GM23338 (cell line): ENCODE measurements around the gene FAM120A. TPM values are rescaled to one million over a fixed set of nuclear protein-coding genes. Genes with fewer than 3 reads are reported as not detected.

Source experiments
- ATAC-seq: fragments of 200-7000 bp; cut with Tn5 transposase; 3 replicates; pipeline ENCODE4 v1.9.1; 2020
- DNase-seq: peaks from one replicate; pipeline ENCODE4 v3.0.0-alpha.2; 2015; ENCODE audit warnings: low spot score
- H2AFZ ChIP-seq: fragments of 200-600 bp; sonication (generic); 2 replicates; pipeline ENCODE4 v1.8.0; 2016; ENCODE audit warnings: antibody characterized with exemption, mild to moderate bottlenecking, moderate library complexity
- H3F3A ChIP-seq: fragments of 200-600 bp; sonication (generic); replicated peaks from 2 replicates; pipeline ENCODE4 v1.8.0; 2017; ENCODE audit warnings: antibody characterized with exemption, mixed run types, low read depth
- H3K27ac ChIP-seq: fragments of 200-600 bp; sonication (generic); 2 replicates; pipeline ENCODE4 v1.6.1; 2016; ENCODE audit warnings: low read depth
- H3K27me3 ChIP-seq: fragments of 200-600 bp; sonication (generic); 2 replicates; pipeline ENCODE4 v1.8.0; 2016; ENCODE audit warnings: mild to moderate bottlenecking, mixed run types, moderate library complexity; ENCODE audit not compliant: insufficient read depth
- H3K36me3 ChIP-seq: fragments of 200-600 bp; sonication (generic); 2 replicates; pipeline ENCODE4 v1.8.0; 2016; ENCODE audit warnings: mild to moderate bottlenecking; ENCODE audit not compliant: insufficient read depth
- H3K4me1 ChIP-seq: fragments of 200-600 bp; sonication (generic); 2 replicates; pipeline ENCODE4 v1.8.0; 2016; ENCODE audit warnings: mild to moderate bottlenecking, moderate library complexity; ENCODE audit not compliant: insufficient read depth
- H3K4me2 ChIP-seq: fragments of 200-600 bp; sonication (generic); 2 replicates; pipeline ENCODE4 v1.7.1; 2017; ENCODE audit warnings: mixed run types
- H3K4me3 ChIP-seq: fragments of 200-600 bp; sonication (generic); 2 replicates; pipeline ENCODE4 v1.6.1; 2016; ENCODE audit warnings: mixed run types
- H3K79me2 ChIP-seq: fragments of 200-600 bp; sonication (generic); replicated peaks from 2 replicates; pipeline ENCODE4 v1.8.0; 2017; ENCODE audit warnings: mild to moderate bottlenecking; ENCODE audit not compliant: insufficient read depth
- H3K9me2 ChIP-seq: fragments of 200-600 bp; sonication (generic); 2 replicates; pipeline ENCODE4 v1.8.0; 2017; ENCODE audit not compliant: insufficient read depth
- H4K20me1 ChIP-seq: fragments of 200-600 bp; sonication (generic); replicated peaks from 2 replicates; pipeline ENCODE4 v1.8.0; 2017; ENCODE audit warnings: mild to moderate bottlenecking; ENCODE audit not compliant: insufficient read depth
- H3K27ac Mint-ChIP-seq: 2 replicates; pipeline ENCODE4 v1.8.0; 2020; ENCODE audit warnings: inconsistent platforms, mild to moderate bottlenecking, moderate library complexity, mixed read lengths
- H3K27me3 Mint-ChIP-seq: 3 replicates; pipeline ENCODE4 v1.8.0; 2022; ENCODE audit warnings: low read depth, mild to moderate bottlenecking, moderate library complexity, mixed read lengths, inconsistent platforms; ENCODE audit not compliant: insufficient read depth, poor library complexity
- H3K36me3 Mint-ChIP-seq: 3 replicates; pipeline ENCODE4 v1.8.0; 2021; ENCODE audit warnings: low read depth, mild to moderate bottlenecking, inconsistent platforms, moderate library complexity, mixed read lengths
- H3K4me1 Mint-ChIP-seq: 3 replicates; pipeline ENCODE4 v1.8.0; 2020; ENCODE audit warnings: mild to moderate bottlenecking, inconsistent platforms, mixed read lengths
- H3K4me3 Mint-ChIP-seq: 3 replicates; pipeline ENCODE4 v1.8.0; 2021; ENCODE audit warnings: moderate library complexity, mild to moderate bottlenecking, inconsistent platforms, mixed read lengths
- H3K9me3 Mint-ChIP-seq: 3 replicates; pipeline ENCODE4 v1.8.0; 2020; ENCODE audit warnings: moderate library complexity, mild to moderate bottlenecking, inconsistent platforms, mixed read lengths
- CREB1 ChIP-seq: fragments of 250-450 bp; sonication (Bioruptor Pico); IDR thresholded peaks from 2 replicates; pipeline ENCODE4 v1.5.0; 2020; ENCODE audit warnings: low read depth, mild to moderate bottlenecking, moderate library complexity
- CTCF ChIP-seq, 2 experiments: fragments of 200-600 bp in 1 of 2; sonication (generic) in 1 of 2; conservative IDR thresholded peaks; 2 replicates each; pipeline versions ENCODE4 v1.5.1 to v1.6.1; 2016 to 2017; ENCODE audit warnings: antibody characterized with exemption in 2 of 2, low read depth in 2 of 2, mild to moderate bottlenecking in 2 of 2, moderate library complexity in 1 of 2
- ETS1 ChIP-seq: IDR thresholded peaks from 2 replicates; pipeline ENCODE4 v1.6.1; 2016; ENCODE audit warnings: antibody characterized with exemption
- EZH2 ChIP-seq: fragments of 200-600 bp; sonication (generic); IDR thresholded peaks from one replicate; pipeline ENCODE4 v1.8.0; 2017; ENCODE audit warnings: antibody characterized with exemption, mild to moderate bottlenecking, low read depth; ENCODE audit not compliant: unreplicated experiment
- EZH2phosphoT487 ChIP-seq: fragments of 200-600 bp; sonication (generic); IDR thresholded peaks from one replicate; pipeline ENCODE4 v1.8.1; 2018; ENCODE audit warnings: antibody characterized with exemption; ENCODE audit not compliant: unreplicated experiment
- JUNB ChIP-seq: IDR thresholded peaks from one replicate; pipeline ENCODE4 v1.6.1; 2016; ENCODE audit warnings: antibody characterized with exemption; ENCODE audit not compliant: unreplicated experiment
- NANOG ChIP-seq: IDR thresholded peaks from 2 replicates; pipeline ENCODE4 v1.6.1; 2016; ENCODE audit warnings: antibody characterized with exemption, borderline replicate concordance
- POLR2AphosphoS5 ChIP-seq: IDR thresholded peaks from 2 replicates; pipeline ENCODE4 v1.6.1; 2016; ENCODE audit warnings: antibody characterized with exemption, low read depth
- REST ChIP-seq: IDR thresholded peaks from one replicate; pipeline ENCODE4 v1.6.1; 2018; ENCODE audit warnings: antibody characterized with exemption; ENCODE audit not compliant: unreplicated experiment
- STAT1 ChIP-seq: IDR thresholded peaks from one replicate; pipeline ENCODE4 v1.6.1; 2016; ENCODE audit warnings: antibody characterized with exemption; ENCODE audit not compliant: unreplicated experiment
- ZNF114 ChIP-seq: fragments of 250-450 bp; sonication (Bioruptor Pico); IDR thresholded peaks from 2 replicates; pipeline ENCODE4 v1.5.0; 2020; ENCODE audit warnings: mild to moderate bottlenecking, moderate library complexity
- ZNF331 ChIP-seq: fragments of 250-450 bp; sonication (Bioruptor Pico); IDR thresholded peaks from 2 replicates; pipeline ENCODE4 v1.5.0; 2020; ENCODE audit warnings: low read depth, mild to moderate bottlenecking, moderate library complexity
- ZNF462 ChIP-seq: fragments of 250-450 bp; sonication (Bioruptor Pico); IDR thresholded peaks from 2 replicates; pipeline ENCODE4 v1.5.0; 2020; ENCODE audit warnings: mild to moderate bottlenecking, moderate library complexity
- polyA plus RNA-seq: library from polyadenylated mRNA; unstranded; fragments of >200 nt; fragmentation: Nextera tagmentation; extraction: Ambion mirVana; gene quantifications from 2 replicates; pipeline ENCODE4 v1.2.1, GENCODE V29; 2016
- total RNA-seq: library from RNA; depleted of rRNA; stranded (reverse); fragments of >200 nt; shearing (Covaris generic); gene quantifications from 2 replicates; pipeline ENCODE4 v1.2.3, GENCODE V29; 2014

Gene FAM120A
- total and polyA plus RNA-seq, 2 experiments from 2014 or later = 28.2 to 52.5 TPM

- Histone ChIP-seq H3K4me2 (no peak overlapping the region), H4K20me1 (peaks cover 33% of the 10 kb centered on the region), H3K36me3 (peaks cover 8% of the 10 kb centered on the region; the same call in 1 of the 2 replicates), H3K4me1 (peaks cover 12% of the 10 kb centered on the region), H3K27ac (no peak overlapping the region), H3K27me3 (no peaks in the 10 kb centered on the region), H2AFZ (no peak overlapping the region), H3K4me3 (no peak overlapping the region), H3K9me2 (0 out of 2 replicates have a peak, but pooled peaks cover 4% of the 10 kb centered on the region), H3K79me2 (peaks cover 99% of the 10 kb centered on the region), H3F3A (no peaks in the 10 kb centered on the region)
- Mint-ChIP-seq H3K9me3 (no peaks in the 10 kb centered on the region), H3K36me3 (peaks cover 28% of the 10 kb centered on the region; the same call in 2 of the 3 replicates), H3K4me3 (no peak overlapping the region), H3K4me1 (peaks cover 19% of the 10 kb centered on the region), H3K27me3 (no peaks in the 10 kb centered on the region), H3K27ac (no peak overlapping the region)
- TF ChIP-seq STAT1 = no peak
- TF ChIP-seq ETS1 = no peak
- TF ChIP-seq ZNF462 (CRISPR knock-in tag) = no peak
- TF ChIP-seq CTCF (conservative IDR thresholded peaks at IDR 0.05; ENCODE audit: low read depth in 2 of 2) = no peak
- no peak for TF ChIP-seq REST
- no peak for TF ChIP-seq EZH2phosphoT487
- TF ChIP-seq EZH2 = no peak
- no peak for TF ChIP-seq CREB1 (CRISPR knock-in tag)
- no peak for TF ChIP-seq POLR2AphosphoS5
- TF ChIP-seq ZNF114 (CRISPR knock-in tag) = no peak
- no peak for TF ChIP-seq ZNF331 (CRISPR knock-in tag)
- TF ChIP-seq NANOG = no peak
- no peak for TF ChIP-seq JUNB
- no peak for DNase-seq
- ATAC-seq = no peak
Measured at GRCh38 chr9:93473411-93473810, 21.9 kb downstream of the FAM120A start.
